Peyer's patch (tissue), 4 donors: ENCODE results near the gene SLC34A1.

Experiments
- CTCF ChIP-seq, 6 experiments: fragments of 450-650 bp in 4 of 6; fragments of 200-600 bp in 2 of 6; sonication (generic) in 1 of 6; IDR thresholded peaks; one replicate each; pipeline ENCODE4 v1.5.1; 2017 to 2019; ENCODE audit warnings: antibody characterized with exemption in 6 of 6, mild to moderate bottlenecking in 3 of 6, moderate library complexity in 1 of 6
- POLR2A ChIP-seq, 2 donors: fragments of 450-650 bp; IDR thresholded peaks; one replicate each; pipeline ENCODE4 v1.5.1; 2017; ENCODE audit warnings: antibody characterized with exemption in 2 of 2, mild to moderate bottlenecking in 2 of 2, moderate library complexity in 2 of 2

- TF ChIP-seq CTCF (IDR thresholded peaks at IDR 0.05) (no peak), POLR2A (IDR thresholded peaks at IDR 0.05) (no peak)
Measured at GRCh38 chr5:177414481-177414880, 30.2 kb downstream of the SLC34A1 start.
